GM23338 (cell line): ENCODE data around the gene ZNF165.

ENCODE experiments used
- CREB1 ChIP-seq: fragments of 250-450 bp; sonication (Bioruptor Pico); IDR thresholded peaks from 2 replicates; pipeline ENCODE4 v1.5.0; 2020; ENCODE audit warnings: low read depth, mild to moderate bottlenecking, moderate library complexity
- CTCF ChIP-seq, 2 experiments: fragments of 200-600 bp in 1 of 2; sonication (generic) in 1 of 2; conservative IDR thresholded peaks; 2 replicates each; pipeline versions ENCODE4 v1.5.1 to v1.6.1; 2016 to 2017; ENCODE audit warnings: antibody characterized with exemption in 2 of 2, low read depth in 2 of 2, mild to moderate bottlenecking in 2 of 2, moderate library complexity in 1 of 2
- ETS1 ChIP-seq: IDR thresholded peaks from 2 replicates; pipeline ENCODE4 v1.6.1; 2016; ENCODE audit warnings: antibody characterized with exemption
- EZH2 ChIP-seq: fragments of 200-600 bp; sonication (generic); IDR thresholded peaks from one replicate; pipeline ENCODE4 v1.8.0; 2017; ENCODE audit warnings: antibody characterized with exemption, mild to moderate bottlenecking, low read depth; ENCODE audit not compliant: unreplicated experiment
- JUNB ChIP-seq: IDR thresholded peaks from one replicate; pipeline ENCODE4 v1.6.1; 2016; ENCODE audit warnings: antibody characterized with exemption; ENCODE audit not compliant: unreplicated experiment
- POLR2AphosphoS5 ChIP-seq: IDR thresholded peaks from 2 replicates; pipeline ENCODE4 v1.6.1; 2016; ENCODE audit warnings: antibody characterized with exemption, low read depth
- REST ChIP-seq: IDR thresholded peaks from one replicate; pipeline ENCODE4 v1.6.1; 2018; ENCODE audit warnings: antibody characterized with exemption; ENCODE audit not compliant: unreplicated experiment
- STAT1 ChIP-seq: IDR thresholded peaks from one replicate; pipeline ENCODE4 v1.6.1; 2016; ENCODE audit warnings: antibody characterized with exemption; ENCODE audit not compliant: unreplicated experiment
- ZNF114 ChIP-seq: fragments of 250-450 bp; sonication (Bioruptor Pico); IDR thresholded peaks from 2 replicates; pipeline ENCODE4 v1.5.0; 2020; ENCODE audit warnings: mild to moderate bottlenecking, moderate library complexity
- ZNF331 ChIP-seq: fragments of 250-450 bp; sonication (Bioruptor Pico); IDR thresholded peaks from 2 replicates; pipeline ENCODE4 v1.5.0; 2020; ENCODE audit warnings: low read depth, mild to moderate bottlenecking, moderate library complexity

- TF ChIP-seq CTCF (conservative IDR thresholded peaks at IDR 0.05; ENCODE audit: low read depth in 2 of 2): no peak
- TF ChIP-seq ZNF114 (CRISPR knock-in tag): no peak
- TF ChIP-seq POLR2AphosphoS5: no peak
- TF ChIP-seq EZH2: no peak
- no peak for TF ChIP-seq JUNB
- TF ChIP-seq STAT1: no peak
- TF ChIP-seq CREB1 (CRISPR knock-in tag): no peak
- no peak for TF ChIP-seq ZNF331
- no peak for TF ChIP-seq REST
- TF ChIP-seq ETS1: no peak
Observed at GRCh38 chr6:28068067-28068466, 12.3 kb upstream of the ZNF165 start.
